Peyer's patch (tissue), 4 donors: ENCODE measurements around the gene SYNGAP1. TPM values are rescaled to one million over a fixed set of nuclear protein-coding genes. Genes with fewer than 3 reads are reported as not detected.

Experiments used
- DNase-seq, 3 donors: peaks; one replicate each; pipeline ENCODE4 v3.0.0-alpha.2; 2017 to 2019
- H3K27ac ChIP-seq, 4 donors: fragments of 200-600 bp; sonication (generic); one replicate each; pipeline ENCODE4 v1.5.1; 2016 to 2019
- H3K27me3 ChIP-seq, 2 donors: fragments of 200-600 bp; sonication (generic); one replicate each; pipeline ENCODE4 v1.5.1; 2019
- H3K36me3 ChIP-seq, 3 donors: fragments of 200-600 bp; sonication (generic); one replicate each; pipeline ENCODE4 v1.5.1; 2016 to 2019
- H3K4me1 ChIP-seq, 4 donors: fragments of 200-600 bp; sonication (generic); one replicate each; pipeline ENCODE4 v1.5.1; 2016 to 2019
- H3K4me3 ChIP-seq, 4 donors: fragments of 200-600 bp; sonication (generic); 1 replicate in 3 of 4; 2 replicates in 1 of 4; pipeline ENCODE4 v1.5.1; 2016 to 2019; ENCODE audit warnings: mild to moderate bottlenecking in 1 of 4
- H3K9me3 ChIP-seq, 4 donors: fragments of 200-600 bp; sonication (generic); one replicate each; pipeline ENCODE4 v1.5.1; 2016 to 2019; ENCODE audit warnings: mild to moderate bottlenecking in 1 of 4
- POLR2A ChIP-seq, 2 donors: fragments of 450-650 bp; IDR thresholded peaks; one replicate each; pipeline ENCODE4 v1.5.1; 2017; ENCODE audit warnings: antibody characterized with exemption in 2 of 2, mild to moderate bottlenecking in 2 of 2, moderate library complexity in 2 of 2
- total RNA-seq, 4 donors: library from RNA; depleted of rRNA; stranded (reverse); fragments of >200 nt; gene quantifications; one replicate each; pipeline ENCODE4 v1.1.0, GENCODE V29; 2016
- TF ChIP-seq, protein P1 (sequence below), 6 experiments: fragments of 450-650 bp in 4 of 6; fragments of 200-600 bp in 2 of 6; sonication (generic) in 1 of 6; IDR thresholded peaks; one replicate each; pipeline ENCODE4 v1.5.1; 2017 to 2019; ENCODE audit warnings: antibody characterized with exemption in 6 of 6, mild to moderate bottlenecking in 3 of 6, moderate library complexity in 1 of 6

Gene SYNGAP1
- total RNA-seq, 4 donors from 2014 or later, result 5.4 to 42.1 (median 15.0) TPM

DNA sequence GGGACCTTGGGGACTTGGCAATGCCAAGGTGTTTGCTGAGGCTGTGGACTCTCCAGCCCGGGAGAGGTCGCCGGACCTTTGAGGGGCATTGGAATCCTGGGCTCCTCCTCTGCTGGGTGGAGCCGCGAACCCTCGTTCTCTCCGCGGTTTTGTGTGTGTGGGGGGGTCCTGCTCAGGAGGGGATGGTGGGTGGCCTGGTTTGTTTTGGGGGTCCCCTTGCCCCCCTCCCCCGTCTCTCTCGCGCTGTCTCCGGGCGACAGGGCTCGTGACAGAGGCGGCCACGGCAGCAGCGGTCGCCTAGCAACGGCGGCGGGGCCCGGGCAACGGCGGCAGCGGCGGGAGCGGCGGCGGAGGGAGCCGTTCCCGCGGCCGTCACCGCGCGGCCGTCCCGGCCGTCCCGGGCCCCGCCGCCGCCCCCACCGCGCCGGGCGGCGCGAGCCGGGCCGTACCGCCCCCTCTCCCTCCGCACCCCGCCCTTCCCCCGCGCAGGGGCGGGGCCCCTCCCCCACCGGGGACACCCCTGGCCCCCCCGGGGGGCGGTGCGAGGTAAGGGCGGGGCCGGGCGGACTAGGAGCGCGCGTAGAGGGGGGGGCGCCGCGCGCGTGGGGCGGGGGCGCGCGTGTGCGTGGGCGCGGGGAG is 7.8 kb downstream of the SYNGAP1 start:
- peak; percentile 66 to 82 (median 74) for DNase-seq
- H3K9me3 ChIP-seq, result no peaks in the 10 kb centered on the region
- no peaks in the 10 kb centered on the region for H3K36me3 ChIP-seq
- H3K4me3 ChIP-seq, result peak overlapping the region; percentile 40 to 69 (median 64)
- peaks cover 0 to 66% (median 30%) of the 10 kb centered on the region in 4 donors for H3K4me1 ChIP-seq
- no peak for TF ChIP-seq POLR2A (IDR thresholded peaks at IDR 0.05)
- TF ChIP-seq, protein P1, sequence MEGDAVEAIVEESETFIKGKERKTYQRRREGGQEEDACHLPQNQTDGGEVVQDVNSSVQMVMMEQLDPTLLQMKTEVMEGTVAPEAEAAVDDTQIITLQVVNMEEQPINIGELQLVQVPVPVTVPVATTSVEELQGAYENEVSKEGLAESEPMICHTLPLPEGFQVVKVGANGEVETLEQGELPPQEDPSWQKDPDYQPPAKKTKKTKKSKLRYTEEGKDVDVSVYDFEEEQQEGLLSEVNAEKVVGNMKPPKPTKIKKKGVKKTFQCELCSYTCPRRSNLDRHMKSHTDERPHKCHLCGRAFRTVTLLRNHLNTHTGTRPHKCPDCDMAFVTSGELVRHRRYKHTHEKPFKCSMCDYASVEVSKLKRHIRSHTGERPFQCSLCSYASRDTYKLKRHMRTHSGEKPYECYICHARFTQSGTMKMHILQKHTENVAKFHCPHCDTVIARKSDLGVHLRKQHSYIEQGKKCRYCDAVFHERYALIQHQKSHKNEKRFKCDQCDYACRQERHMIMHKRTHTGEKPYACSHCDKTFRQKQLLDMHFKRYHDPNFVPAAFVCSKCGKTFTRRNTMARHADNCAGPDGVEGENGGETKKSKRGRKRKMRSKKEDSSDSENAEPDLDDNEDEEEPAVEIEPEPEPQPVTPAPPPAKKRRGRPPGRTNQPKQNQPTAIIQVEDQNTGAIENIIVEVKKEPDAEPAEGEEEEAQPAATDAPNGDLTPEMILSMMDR (IDR thresholded peaks at IDR 0.05), result no peak
- peak overlapping the region; percentile 69 to 91 (median 86) for H3K27ac ChIP-seq
- H3K27me3 ChIP-seq, result no peaks in the 10 kb centered on the region

DNA sequence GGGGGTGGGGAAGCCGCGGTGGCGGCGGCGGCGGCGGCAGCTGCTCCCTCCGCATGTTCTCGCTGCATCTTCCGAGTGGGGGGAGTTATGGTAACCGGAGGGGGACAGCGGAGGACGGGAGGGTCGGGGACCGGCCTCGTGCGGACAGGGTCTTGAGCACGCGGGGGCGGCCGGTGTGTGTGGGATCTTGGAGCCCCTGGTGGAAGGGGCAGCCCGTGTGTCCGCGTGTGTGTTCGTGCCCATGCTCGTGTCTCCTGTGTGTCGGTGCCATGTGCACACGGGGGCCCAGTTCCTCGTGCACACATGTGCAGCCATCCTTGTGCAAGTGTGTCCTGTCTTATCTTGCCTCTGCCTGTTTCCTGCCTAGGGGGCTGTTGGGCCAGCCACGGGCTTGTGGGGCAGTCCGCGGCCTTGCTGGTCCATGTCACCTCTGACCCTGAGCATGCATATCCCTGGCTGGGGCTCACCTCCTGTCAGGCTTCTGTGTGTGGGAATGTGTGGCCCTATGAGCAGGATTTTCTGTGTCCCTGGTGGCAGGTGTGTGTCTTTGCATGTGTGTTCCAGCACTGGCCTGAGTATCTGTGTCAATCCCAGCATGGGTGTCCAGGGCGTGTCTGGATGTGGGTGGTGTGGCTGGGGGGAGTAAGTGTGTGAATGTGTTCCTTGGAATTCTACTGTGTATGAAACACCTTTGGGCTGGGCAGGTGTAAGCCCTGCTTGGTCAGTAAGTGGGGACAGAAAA is 8.5 kb downstream of the SYNGAP1 start:
- peak in 2 of 3 donors; percentile 51 to 70 for DNase-seq
- TF ChIP-seq, protein P1 (IDR thresholded peaks at IDR 0.05), result peak; percentile 23 to 56 (median 37)
- TF ChIP-seq POLR2A (IDR thresholded peaks at IDR 0.05), result no peak
- Histone ChIP-seq H3K9me3 (no peaks in the 10 kb centered on the region), H3K4me3 (peak overlapping the region; percentile 40 to 69 (median 64)), H3K27ac (peak overlapping the region; percentile 69 to 91 (median 86)), H3K36me3 (no peaks in the 10 kb centered on the region), H3K27me3 (no peaks in the 10 kb centered on the region), H3K4me1 (peaks cover 0 to 66% (median 30%) of the 10 kb centered on the region in 4 donors)

DNA sequence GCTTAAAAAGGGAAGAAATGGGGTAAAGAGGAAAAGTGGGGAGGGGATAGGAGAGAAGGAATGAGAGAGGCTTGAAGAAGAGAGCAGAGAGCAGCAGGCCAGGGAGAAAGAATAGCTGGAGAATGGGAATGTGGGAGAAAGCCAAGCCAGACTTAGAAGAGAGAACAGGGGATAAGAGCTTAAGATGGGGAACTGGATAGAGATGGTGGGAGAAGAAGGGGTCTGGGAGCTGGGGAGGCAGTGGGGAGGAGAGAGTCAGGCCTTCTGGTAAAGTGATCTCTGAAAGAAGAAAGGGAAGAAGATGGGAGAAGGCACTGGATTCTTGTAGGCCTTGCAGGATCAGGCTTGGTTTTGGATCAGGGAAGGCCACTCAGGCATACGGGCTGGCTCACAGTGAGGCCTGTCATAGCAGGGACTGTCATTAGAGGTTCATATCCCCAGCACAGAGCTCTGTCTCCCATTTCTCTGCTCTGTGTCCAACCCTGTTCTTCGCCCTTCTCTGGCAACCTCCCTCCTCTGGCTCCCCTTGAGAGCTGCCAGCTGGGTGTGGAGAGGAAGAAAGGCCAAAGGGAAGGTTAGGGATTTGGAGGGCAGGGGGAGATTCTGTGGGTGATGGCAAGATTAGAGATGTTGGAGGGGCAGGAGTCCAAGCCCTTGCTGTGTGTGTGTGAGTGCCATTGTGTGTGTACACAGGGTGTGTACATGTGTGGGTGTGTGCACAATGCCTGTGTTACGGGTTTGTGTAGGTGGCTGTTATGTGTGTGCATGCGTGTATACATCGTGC is 9.3 kb downstream of the SYNGAP1 start:
- Histone ChIP-seq H3K27me3 (no peaks in the 10 kb centered on the region), H3K4me3 (peak overlapping the region in 2 of 4 donors; percentile 64 to 69), H3K36me3 (no peaks in the 10 kb centered on the region), H3K27ac (peak overlapping the region; percentile 69 to 91 (median 86)), H3K9me3 (no peaks in the 10 kb centered on the region), H3K4me1 (peaks cover 0 to 65% (median 30%) of the 10 kb centered on the region in 4 donors)
- no peak for DNase-seq
- TF ChIP-seq, protein P1 (IDR thresholded peaks at IDR 0.05), result no peak
- no peak for TF ChIP-seq POLR2A (IDR thresholded peaks at IDR 0.05)

DNA sequence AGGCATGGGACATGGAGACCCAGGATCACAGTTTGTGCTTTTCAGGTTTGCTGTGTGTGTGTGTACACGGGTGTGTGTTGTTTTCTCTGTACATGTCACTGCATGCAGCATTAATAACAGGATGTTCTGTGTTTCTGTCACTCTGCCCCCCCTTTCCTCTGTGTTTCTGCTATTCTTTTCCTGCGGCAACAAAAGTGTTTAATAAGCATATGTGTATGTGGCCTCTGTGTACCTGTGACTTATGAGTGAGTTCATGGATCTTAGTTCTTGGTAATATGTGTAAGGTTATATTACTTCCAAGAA is 9.8 kb downstream of the SYNGAP1 start:
- Histone ChIP-seq H3K4me3 (peak overlapping the region in 1 of 4 donors; percentile 19), H3K36me3 (no peaks in the 10 kb centered on the region), H3K9me3 (no peaks in the 10 kb centered on the region), H3K4me1 (peaks cover 0 to 60% (median 30%) of the 10 kb centered on the region in 4 donors), H3K27ac (peak overlapping the region; percentile 69 to 91 (median 86)), H3K27me3 (no peaks in the 10 kb centered on the region)
- TF ChIP-seq, protein P1 (IDR thresholded peaks at IDR 0.05), result no peak
- peak in 1 of 2 donors; percentile 12 for TF ChIP-seq POLR2A (IDR thresholded peaks at IDR 0.05)
- DNase-seq, result peak in 1 of 3 donors; percentile 34

DNA sequence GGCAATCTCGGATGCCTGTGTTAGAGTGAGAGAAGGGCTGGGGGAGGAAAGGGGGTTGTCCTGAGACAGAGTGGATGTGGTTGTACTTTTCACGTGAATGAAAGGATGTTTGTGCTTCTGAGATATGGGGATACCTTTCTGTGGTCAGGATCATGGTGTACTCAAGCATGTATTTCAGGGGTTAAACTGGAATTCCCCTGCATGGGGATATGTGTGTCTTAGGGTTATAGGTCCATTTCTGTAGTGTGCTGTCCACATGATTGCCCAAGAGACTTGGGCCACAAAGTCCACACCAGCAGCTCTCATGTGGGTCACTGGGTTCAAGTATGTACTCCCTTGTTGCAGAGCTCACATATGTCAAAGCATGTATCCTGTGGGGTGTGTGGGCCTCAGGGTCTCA is 10.5 kb downstream of the SYNGAP1 start:
- peaks cover 0 to 55% (median 25%) of the 10 kb centered on the region in 4 donors for H3K4me1 ChIP-seq
- H3K9me3 ChIP-seq, result no peaks in the 10 kb centered on the region
- peaks cover 0 to 4% (median 0%) of the 10 kb centered on the region in 3 donors for H3K36me3 ChIP-seq
- H3K4me3 ChIP-seq, result no peak overlapping the region
- H3K27ac ChIP-seq, result peak overlapping the region; percentile 1 to 87 (median 78)
- TF ChIP-seq, protein P1 (IDR thresholded peaks at IDR 0.05), result no peak
- no peak for TF ChIP-seq POLR2A (IDR thresholded peaks at IDR 0.05)
- H3K27me3 ChIP-seq, result no peaks in the 10 kb centered on the region
- peak in 1 of 3 donors; percentile 55 for DNase-seq
